Measurements from ENCODE around the gene AUTS2. TPM values are rescaled to one million over a fixed set of nuclear protein-coding genes. Genes with fewer than 3 reads are reported as not detected.

Gene AUTS2
- total and polyA plus RNA-seq, 10 donors: 6.1 to 54.8 (median 29.1) TPM

DNA sequence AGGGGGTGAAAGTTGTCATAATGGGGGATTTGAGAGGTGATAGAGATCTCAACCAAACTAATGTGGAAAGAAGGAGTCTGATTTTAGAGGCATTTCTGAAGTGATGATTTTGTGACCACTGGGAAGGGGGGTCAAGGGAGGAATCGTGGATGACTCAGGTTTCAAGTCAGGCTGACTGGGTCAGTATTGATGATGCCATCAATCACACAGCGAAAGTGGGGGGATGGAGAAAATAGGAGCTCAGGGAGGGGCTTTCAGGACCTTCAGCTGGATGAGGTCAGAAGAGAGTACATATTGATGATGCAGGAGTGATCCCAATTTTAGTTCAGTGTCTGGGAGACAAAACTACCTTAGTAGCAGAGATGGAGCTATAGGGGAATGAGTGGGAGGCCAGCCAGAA is 852.5 kb downstream of the AUTS2 start:
- Histone ChIP-seq H3K36me3 (no peaks in the 10 kb centered on the region), H3K4me3 (no peak overlapping the region), H3K4me1 (peaks cover 0 to 7% (median 2%) of the 10 kb centered on the region in 6 donors), H3K27ac (no peak overlapping the region), H3K9me3 (no peaks in the 10 kb centered on the region), H3K27me3 (replicated peaks in 1 of 7) (no peaks in the 10 kb centered on the region)
- DNase-seq: no peak
- intact Hi-C loops (cut with DNase I; ENCODE audit: low total_unique reads): no loop called here
- 77 to 92% (median 78%) methylated on average over 2 of the region's 2 CpGs for WGBS, 5 donors
- TF ChIP-seq, protein P1, sequence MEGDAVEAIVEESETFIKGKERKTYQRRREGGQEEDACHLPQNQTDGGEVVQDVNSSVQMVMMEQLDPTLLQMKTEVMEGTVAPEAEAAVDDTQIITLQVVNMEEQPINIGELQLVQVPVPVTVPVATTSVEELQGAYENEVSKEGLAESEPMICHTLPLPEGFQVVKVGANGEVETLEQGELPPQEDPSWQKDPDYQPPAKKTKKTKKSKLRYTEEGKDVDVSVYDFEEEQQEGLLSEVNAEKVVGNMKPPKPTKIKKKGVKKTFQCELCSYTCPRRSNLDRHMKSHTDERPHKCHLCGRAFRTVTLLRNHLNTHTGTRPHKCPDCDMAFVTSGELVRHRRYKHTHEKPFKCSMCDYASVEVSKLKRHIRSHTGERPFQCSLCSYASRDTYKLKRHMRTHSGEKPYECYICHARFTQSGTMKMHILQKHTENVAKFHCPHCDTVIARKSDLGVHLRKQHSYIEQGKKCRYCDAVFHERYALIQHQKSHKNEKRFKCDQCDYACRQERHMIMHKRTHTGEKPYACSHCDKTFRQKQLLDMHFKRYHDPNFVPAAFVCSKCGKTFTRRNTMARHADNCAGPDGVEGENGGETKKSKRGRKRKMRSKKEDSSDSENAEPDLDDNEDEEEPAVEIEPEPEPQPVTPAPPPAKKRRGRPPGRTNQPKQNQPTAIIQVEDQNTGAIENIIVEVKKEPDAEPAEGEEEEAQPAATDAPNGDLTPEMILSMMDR (IDR thresholded peaks at IDR 0.05 in 8 of 11, conservative IDR thresholded peaks at IDR 0.05 in 3 of 11): no peak
- no peak for TF ChIP-seq POLR2A (IDR thresholded peaks at IDR 0.05)
- TF ChIP-seq POLR2AphosphoS5 (IDR thresholded peaks at IDR 0.05): no peak

DNA sequence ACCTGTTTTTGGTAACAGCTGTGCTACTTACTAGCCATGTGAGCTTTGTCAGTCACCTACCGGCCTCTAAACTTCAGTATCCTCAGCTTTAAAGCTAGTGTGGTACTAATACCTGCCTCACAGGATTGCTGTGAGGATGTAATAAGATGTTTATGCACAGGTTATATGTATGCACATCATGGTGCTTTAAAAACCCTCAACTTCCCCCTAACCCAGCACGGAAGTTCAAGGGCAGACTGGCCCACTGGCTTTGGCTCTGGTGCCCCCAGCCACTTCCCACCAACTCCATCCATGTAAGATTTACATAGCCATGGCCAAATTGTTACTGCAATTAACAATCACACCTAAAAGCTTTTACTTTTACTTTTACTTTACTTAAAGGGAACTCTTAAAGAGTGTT is 857.6 kb downstream of the AUTS2 start:
- Histone ChIP-seq H3K4me1 (peaks cover 0 to 34% (median 17%) of the 10 kb centered on the region in 6 donors), H3K36me3 (no peaks in the 10 kb centered on the region), H3K9me3 (no peaks in the 10 kb centered on the region), H3K27ac (peak overlapping the region in 3 of 8 donors; percentile 19 to 62 (median 37)), H3K4me3 (no peak overlapping the region), H3K27me3 (replicated peaks in 1 of 7) (no peaks in the 10 kb centered on the region)
- intact Hi-C loops (cut with DNase I; ENCODE audit: low total_unique reads): no loop called here
- DNase-seq: no peak
- TF ChIP-seq, protein P1 (IDR thresholded peaks at IDR 0.05 in 8 of 11, conservative IDR thresholded peaks at IDR 0.05 in 3 of 11): no peak
- TF ChIP-seq POLR2A (IDR thresholded peaks at IDR 0.05) (no peak), POLR2AphosphoS5 (IDR thresholded peaks at IDR 0.05) (no peak)
- 56 to 74% (median 70%) methylated on average over 2 of the region's 2 CpGs for WGBS, 5 donors

DNA sequence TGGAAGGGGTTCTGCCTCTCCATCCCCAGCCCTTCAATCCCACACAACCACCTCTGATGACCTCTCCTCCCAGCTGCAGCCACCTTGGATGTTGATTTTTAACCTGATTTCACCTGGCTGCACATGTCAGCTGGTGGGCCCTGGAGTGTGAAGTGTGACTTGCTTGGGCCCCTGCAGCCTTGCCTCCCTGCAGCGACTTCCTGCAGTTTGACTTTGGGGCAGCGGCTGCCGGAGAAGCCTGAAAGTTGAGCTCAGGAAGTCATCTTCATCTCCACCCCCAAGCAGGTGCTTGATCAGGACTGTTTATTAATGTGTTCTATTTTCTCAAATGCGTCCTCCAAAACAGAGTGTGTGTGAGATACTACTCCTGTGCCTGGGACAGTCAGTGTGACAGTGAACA is 858.4 kb downstream of the AUTS2 start:
- intact Hi-C loops (cut with DNase I; ENCODE audit: low total_unique reads): no loop called here
- Histone ChIP-seq H3K36me3 (no peaks in the 10 kb centered on the region), H3K27ac (peak overlapping the region in 3 of 8 donors; percentile 16 to 62 (median 39)), H3K27me3 (replicated peaks in 1 of 7) (no peaks in the 10 kb centered on the region), H3K9me3 (no peaks in the 10 kb centered on the region), H3K4me3 (no peak overlapping the region), H3K4me1 (peaks cover 0 to 34% (median 17%) of the 10 kb centered on the region in 6 donors)
- peak in 1 of 3 donors; percentile 37 for TF ChIP-seq POLR2AphosphoS5 (IDR thresholded peaks at IDR 0.05)
- TF ChIP-seq POLR2A (IDR thresholded peaks at IDR 0.05): no peak
- WGBS, 5 donors: 29 to 65% (median 60%) methylated on average over 4 of the region's 4 CpGs
- peak; percentile 81 for DNase-seq

DNA sequence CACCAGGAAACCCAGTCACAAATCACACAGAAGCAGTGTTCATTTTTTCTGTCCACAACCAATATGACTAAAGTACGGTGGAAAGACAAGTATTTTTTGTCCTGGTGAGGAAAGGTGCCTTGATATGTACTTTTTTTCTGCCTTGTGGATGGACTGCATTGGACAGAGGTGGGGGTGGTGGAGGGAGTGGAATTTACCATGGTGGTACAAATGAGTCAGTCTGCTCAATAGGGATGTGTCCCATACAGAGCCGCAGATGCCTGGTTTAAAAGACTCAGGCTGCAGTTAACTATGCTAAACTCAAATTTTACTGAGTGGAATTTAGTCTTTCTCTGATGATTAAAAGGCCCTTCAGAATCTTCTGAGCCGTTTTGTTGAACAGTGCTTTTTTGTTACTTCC is 859.2 kb downstream of the AUTS2 start:
- Histone ChIP-seq H3K36me3 (no peaks in the 10 kb centered on the region), H3K4me3 (no peak overlapping the region), H3K4me1 (peaks cover 0 to 34% (median 17%) of the 10 kb centered on the region in 6 donors), H3K27ac (no peak overlapping the region), H3K27me3 (replicated peaks in 1 of 7) (no peaks in the 10 kb centered on the region), H3K9me3 (no peaks in the 10 kb centered on the region)
- intact Hi-C loops (cut with DNase I; ENCODE audit: low total_unique reads): no loop called here
- no peak for DNase-seq
- TF ChIP-seq POLR2AphosphoS5 (IDR thresholded peaks at IDR 0.05) (no peak), POLR2A (IDR thresholded peaks at IDR 0.05) (no peak)
- TF ChIP-seq, protein P1 (IDR thresholded peaks at IDR 0.05 in 8 of 11, conservative IDR thresholded peaks at IDR 0.05 in 3 of 11): no peak
- WGBS, 5 donors: 82 to 88% (median 84%) methylated on average over 3 of the region's 3 CpGs

All from spleen (tissue), 11 donors.